Activated naive CD4-positive, alpha-beta T cell (primary cell): ENCODE results near the gene HID1.

Experiments used
- DNase-seq, 4 experiments: peaks; one replicate each; lab custom pipeline; 2025; lab: John Stamatoyannopoulos, UW

Gene HID1

DNA sequence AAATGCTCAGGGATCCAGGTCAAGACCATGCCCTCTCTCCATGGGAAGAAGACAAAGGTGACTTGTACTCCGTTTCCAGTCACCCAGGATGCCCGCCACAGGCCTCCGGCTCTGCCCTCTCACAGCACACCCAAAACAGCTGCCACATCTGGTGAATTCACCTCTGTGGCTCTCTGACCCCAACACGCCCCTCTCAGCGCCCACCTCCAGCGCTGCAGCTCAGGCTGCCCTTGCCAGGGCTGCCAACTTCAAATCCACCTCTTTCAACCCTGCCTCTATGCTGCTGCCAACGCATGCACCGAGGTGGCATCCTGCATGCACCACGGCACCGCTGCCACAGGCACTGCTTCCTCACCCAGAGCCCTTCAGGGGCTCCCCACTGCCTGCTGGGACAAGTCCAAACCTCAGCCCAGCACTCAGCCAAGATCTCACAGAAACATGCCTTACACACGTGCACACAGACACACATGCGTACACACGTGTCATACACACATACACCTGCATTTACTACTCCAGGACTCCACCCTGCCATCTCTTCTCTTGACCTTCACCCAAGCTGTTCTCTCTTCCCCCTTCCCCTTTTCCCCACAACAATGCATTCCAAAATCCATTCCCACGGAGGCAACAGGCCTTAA lies 7.5 kb downstream of the HID1 start:
- no peak for DNase-seq

DNA sequence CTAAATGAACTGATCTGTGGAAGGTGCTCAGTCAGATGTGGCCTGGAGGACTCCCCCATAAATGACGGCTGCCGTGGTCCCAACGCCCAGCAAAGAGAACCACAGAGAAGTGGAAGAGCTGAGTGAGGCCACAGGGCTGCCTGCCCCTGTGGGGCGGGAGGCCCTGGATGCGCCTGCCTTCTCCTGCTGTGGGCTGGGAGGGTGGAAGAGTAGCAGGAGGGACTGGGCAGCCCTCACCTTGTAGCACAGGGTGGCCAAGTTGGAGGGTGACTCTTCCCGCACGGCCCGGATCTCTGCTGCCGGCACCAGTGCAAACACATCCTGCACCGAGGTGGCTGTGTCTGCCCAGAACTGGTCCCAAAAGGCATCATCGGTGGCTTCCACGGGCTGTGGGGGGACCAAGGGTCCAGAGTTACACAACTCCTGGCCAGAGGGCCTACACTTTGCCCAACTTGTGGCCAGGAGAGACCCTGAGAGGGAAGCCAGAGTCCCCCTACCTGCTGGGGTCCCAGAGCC lies 8.3 kb downstream of the HID1 start:
- no peak for DNase-seq

DNA sequence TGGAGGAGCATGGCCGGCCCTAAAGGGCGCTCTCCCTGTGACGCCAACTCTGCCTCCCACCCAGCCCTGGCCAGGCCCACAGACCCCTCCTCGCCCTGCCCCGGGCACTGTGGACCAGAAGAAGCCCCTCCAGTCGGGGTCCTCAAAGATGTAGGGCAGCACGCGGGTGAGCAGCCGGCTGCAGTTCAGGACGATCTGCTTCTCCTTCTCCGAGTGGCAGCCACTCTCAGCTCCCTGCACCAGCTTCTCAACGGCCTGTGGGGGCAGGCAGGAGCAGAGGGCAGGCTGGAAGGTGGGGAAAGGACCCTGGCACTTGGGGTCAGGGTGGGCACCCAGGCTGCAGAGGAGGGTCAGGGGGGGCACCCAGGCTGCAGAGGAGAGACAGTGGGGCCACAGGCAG lies 8.9 kb downstream of the HID1 start:
- DNase-seq: no peak

DNA sequence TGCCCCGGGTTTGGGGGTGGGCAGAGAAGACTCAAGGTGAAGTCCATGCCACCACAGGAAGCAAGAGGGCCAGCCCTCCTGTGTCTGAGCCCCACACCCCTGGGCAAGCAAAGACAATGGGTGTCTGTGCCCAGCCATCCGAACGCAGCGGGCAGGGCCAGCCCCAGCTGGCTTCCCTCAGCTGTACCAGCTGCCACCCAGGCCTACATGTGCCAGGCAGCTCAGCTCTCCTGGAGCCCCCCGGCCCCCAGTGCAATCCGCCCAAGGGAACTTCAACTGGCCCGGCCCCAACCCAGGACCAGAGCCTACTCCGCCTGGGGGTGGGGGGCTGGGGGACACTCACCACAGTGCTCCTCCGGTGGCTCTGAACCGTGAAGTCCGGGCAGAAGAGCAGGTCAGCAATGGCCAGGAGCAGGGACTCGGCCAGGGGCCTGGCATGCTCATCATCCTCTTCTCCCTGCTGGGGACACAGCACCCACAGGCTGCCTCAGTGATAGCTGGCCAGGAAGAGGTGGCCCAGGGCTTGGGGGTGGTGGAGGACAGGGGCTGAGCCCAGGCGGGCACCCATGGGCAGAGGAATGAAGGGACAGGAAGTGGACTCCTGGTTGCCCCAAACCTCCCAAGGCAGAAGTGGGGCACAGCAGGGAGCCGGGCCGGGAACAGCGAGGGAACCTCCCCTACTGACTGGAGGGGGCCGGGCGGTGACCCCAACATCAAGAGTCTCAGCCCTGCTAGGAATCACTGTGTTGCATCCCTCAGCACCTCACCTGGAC lies 9.8 kb downstream of the HID1 start:
- DNase-seq: no peak

DNA sequence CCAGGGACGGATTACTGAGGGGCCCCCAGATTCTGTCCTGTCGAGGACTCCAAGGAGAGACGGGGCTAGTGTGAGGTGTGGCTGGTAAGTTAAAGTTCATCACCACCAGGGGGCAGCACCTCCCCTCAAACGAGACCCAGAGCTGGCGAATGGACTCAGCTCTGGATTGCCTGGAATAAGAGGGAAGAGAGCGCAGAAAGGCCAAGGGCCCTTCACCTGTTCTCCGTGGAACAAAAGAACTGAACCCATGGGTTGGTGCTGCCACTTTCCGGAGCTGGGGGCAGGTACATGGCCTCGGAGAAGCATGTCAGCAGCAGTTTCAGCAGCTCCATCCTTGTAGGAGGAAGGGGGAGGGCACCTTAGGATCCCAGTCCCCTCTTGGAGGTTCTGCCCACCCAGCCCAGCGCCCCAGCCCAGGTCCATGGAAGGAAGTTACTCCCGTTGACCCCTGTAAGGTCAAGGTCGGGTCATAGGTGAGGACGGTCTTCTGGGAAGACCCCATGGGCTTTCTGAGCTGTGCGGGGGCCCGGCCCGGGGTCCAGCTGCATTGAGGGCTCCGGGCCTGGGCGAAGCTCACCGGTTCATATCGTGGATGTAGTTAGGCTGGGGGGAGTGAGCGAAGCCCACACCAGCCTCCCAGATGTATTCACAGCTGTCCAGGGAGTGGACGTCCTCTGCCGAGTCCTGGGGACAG lies 10.8 kb downstream of the HID1 start:
- peak; percentile 59 to 83 (median 75) for DNase-seq

DNA sequence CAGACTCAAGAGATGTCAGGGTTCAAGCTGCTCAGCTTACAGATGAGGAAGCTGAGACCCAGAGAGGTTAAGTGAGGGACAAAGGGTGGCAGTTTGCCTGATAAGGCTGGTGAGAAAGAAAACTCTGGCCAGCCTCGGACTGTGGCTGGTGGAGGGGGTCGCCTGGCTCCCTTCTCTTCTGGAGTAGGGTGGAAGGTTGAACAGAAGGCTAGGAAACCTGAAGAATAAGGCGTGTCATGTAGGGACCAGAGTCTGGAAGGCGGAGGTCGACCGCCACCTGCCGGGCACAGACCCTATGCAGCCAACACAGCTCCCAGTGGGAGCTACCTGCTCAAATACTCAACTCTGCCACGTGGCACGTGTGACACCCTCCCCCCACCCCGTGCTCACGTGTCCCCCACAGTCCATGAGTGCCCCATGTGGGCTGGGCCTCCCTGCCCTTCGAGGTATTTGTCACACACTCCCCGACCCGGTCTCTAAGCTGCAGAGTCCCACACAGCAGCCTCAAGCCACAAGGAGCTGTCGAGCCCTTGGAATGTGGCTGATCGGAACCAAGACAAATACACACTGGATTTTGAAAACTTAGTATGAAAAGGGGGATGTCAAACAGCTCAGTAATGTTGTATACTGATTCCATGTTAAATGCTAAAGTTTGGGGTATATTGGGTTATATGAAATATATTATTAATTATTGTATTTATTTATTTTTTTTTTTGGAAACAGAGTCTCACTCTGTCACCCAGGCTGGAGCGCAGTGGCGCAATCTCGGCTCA lies 11.8 kb downstream of the HID1 start:
- DNase-seq: no peak

DNA sequence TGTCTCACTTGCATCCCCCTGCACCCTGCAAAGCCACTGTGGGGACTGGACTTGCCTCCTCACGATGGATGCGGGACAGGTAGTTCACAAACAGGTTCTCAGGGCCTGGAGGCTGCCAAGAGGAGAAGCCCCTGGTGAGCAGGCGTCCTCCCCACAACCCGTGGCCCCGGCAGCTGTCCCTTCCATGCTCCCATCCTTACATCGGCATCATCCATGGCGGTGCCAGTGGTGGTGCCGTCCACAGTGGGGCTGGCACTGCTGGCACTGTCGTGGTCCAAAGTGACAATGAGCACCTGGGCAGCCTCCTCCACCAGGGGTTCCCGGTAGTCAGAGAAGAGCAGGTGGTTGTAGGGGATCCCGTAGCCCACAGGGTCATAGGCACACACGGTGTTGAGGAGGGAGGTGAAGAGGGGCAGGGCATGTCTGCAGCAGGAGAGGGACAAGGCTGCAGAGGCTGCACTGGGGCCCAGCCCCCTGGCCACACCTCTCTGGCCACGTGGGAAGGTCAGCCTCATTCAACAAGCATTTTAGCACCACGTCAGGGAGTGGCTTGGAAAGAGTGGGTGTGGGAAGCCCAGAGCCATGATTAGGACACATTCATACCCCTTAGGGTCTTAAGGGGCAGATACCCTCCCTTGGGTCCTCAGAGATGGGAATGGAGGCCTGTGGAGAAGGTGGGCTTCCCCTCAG lies 12.6 kb downstream of the HID1 start:
- DNase-seq: no peak

DNA sequence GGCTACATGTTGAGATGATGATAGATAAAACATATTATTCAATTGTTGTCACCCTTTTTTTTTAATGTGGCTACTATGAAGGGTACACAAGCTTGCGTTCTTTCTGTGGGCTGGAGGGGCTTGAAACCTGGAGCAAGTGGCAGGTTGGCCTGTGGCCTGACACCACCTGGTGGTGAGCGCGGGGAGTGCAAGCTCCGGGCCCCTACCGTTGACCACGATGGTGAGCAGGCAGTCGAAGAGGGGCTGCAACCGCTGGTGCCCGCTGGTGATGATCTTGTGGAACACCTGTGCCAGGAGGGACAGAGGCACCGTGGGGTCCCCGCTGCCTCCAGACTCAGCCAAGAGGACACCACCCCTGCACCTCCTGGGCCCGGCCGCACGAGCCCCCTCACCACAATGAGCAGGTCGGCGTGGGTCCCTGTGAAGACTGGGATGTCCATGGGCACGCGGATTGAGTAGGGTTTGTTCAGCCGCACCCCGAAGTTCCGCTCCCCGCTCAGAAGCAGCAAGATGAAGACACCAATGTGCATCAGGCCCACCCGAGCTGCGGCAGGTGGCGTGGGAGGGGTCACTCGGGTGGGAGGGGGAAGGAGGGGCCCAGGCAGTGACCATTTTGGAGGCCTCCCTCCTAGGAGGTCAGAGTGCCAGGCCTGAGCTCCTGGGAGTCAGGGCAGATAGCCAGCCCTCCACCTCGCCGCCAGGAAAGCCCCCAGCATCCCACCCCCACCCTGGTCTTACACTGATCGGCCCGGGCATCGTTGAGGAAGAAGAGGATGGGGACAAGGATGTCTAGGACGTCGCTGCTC lies 14.4 kb downstream of the HID1 start:
- peak; percentile 54 to 86 (median 78) for DNase-seq

DNA sequence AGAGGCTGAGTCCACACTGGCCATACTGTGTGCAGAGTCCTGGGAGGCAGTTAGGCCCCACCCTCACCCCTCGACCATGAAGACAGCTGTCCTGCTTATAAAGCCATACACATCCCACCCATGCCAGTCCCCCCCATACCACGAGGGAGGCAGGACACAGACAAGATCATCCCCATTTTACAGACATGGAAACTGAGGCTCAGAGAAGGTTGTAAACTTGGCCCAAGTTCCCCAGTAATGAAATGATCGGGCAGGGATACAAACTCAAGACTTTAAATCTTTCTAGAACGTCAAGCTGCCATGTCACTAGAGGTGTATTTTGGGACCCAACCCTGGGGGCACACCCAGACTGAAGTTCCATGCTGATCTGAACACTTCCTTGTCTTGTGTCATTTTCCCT lies 16.5 kb downstream of the HID1 start:
- DNase-seq: no peak

DNA sequence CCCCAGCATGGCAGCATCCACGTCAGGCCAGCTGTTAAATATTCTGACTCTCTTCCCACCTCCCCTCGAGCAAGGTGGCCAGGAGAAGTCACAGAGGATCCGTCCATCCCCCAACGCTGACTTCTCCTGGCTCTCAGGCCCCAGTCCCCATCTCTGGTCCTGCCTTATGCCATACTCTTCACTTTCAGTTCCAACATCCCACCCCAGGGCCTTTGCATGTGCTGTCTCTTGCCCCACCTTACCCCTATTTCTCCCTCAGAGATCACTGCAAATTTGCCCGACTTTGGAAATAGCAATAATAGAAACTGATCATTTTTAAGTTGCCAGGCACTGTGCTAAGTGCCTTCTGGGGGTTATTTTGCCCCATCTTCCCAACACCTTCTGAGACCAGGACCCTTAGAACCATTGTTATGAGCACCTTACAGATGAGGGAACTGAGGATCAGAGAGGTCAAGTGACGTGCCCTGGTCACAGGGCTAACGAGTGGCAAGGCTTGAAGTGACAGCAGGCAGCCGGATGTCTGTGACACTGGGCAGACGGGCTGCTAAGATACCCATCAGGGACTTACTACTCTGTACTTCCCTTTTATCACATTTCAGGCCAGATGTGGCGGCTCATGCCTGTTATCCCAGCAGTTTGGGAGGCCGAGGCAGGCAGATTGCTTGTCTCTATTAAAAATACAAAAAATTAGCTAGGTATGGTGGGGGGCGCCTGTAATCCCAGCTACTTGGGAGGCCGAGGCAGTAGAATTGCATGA lies 17.7 kb downstream of the HID1 start:
- DNase-seq: no peak

DNA sequence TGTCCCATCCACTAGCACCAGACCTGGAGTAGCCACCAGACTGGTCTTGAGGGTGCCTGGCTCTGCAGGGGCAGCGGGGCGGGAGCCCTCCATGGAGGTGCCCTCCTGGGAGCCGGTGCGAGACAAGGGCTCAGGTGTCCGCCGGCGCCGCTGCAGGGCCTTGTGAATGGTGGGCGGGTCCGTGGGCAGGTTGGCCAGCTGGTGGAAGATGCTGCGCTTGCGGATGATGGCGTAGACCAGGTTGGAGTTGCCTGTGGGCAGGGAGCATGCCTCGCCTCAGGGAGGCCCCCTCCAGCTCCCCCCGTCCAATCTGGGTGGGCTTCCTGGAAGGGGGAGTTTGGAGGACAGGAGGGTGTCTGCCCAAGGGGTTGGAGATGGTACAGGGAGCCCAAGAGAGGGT lies 18.4 kb downstream of the HID1 start:
- no peak for DNase-seq

DNA sequence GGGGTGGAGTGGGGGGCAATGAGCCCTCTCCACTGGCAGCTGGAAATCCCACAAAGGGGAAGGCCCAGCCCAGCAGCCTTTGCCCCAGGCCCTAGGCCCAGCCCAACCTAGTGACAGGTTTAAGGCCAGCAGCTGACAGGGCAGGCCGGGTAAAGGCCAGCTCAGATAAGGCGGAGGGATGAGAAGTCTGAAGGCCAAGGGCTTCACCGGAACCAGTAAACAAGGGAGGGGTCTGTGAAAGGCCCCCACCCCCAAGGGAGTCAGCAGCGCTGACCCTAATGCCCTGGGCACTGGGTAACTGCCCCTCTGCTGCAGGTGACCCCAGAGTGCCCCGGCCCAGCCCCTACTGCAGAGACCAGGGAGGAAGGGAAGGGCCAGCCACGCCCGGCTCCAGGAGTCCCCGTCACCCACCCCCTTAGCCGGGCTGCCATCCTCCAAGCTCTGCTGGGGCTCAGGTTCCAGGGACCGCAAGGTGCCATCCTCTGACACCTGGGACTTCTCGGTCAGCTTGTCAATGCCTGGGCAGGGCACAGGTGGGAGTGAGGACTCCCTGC lies 19.3 kb downstream of the HID1 start:
- DNase-seq: no peak

DNA sequence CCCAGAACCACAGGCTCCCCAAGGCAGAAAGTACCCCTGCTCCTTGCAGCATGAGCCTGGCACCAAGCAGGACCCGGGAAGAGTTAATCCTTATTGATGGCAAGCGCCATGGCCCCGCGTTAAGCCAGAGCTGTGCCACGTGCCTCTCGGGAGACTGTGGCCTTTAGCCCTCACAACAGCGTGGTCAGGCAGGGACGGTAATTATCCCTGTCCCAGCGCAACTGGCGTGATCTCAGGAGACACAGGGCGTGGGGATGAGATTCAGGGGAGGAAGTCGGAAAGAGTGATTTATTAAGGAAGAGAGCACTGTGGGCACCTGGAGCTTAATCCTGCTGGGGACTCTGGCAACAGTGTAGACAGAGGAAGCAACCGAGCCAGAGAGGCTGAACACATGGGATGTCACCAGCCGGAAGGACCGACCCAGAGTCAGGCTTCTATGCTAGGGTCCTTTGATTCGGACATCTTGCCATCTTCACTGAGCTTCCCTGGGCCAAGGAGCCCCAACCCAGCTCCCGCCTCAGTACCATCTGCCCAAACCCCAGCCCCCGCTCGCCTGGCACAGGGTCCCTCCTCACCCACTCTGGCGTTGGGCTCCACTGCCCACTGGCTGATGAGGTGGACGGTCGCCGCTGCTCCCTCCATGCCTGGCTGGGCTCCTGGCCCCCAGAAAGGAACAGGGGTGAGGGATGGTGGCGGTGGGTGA lies 20.0 kb downstream of the HID1 start:
- no peak for DNase-seq

DNA sequence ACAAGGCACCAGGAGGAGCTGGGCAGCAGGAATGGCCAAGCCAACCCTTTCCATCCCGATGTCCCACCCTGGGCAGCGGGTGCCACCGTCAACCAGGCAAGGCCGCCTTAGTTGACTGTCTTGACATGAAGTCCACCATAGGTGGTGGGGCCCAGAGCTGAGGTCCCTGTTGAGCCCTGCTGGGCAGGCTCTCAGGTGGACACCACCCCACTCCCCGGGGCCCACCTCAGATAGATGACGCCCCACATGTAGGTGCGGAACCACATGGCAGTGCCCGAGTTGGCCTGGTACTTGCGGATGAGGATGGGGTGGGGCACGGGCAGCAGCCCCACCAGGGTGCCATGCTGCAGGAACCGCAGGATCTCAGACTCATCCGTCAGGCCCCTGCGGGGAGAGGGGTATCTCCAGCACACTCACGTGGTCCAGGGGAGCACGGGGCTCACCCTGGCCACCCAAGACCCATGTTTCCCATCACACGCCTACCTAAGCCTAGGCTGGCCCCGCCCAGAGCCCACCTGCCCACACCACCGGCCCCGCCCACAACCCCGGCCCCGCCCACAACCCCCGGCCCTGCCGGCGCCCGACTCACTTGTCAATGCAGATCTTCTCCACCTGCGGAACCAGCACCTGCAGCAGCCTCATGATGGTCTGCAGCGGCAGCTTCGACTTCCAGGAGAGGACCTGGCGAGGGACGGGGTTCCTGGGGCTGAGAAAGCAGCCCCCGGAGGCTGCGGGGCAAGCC lies 20.7 kb downstream of the HID1 start:
- no peak for DNase-seq

DNA sequence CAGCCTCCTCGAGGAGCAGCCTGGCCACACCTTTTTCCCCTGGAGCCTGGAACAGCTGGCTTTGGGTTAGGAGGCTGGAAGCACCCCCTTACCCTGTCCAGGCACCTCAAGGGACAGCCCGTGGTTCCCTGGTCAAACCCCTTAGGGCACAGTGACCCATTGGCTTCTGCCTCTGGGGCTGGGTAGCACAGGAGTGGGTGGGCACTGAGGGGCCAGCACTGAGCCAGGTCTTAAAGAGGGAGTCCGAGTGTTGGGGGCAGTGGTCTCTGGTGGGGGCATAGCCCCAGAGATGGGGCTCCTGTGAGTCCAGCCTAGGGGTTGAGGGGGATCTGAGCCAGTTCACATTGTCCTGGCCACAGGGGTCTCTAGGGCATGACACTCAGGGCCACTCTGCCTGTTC lies 21.5 kb downstream of the HID1 start:
- no peak for DNase-seq

DNA sequence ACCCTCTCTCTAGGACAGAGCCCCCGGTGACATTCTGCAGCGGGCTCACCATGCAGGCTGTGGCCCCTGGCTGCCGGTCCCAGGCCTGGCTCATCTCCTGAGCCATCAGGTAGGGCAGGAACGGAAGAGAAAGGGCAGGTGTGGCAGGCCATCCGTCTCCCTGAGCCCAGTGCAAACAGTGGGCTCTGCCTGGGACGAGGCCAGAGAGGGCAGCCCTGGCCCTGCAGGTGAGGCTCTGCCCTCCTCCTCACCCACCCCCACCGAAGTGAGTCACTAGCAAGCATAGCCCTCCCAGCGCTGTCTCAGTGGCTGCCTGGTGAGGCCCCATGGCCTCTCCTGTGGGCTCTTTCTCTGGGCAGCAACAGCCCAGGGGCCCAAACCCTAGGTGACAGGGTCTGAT lies 22.4 kb downstream of the HID1 start:
- no peak for DNase-seq

DNA sequence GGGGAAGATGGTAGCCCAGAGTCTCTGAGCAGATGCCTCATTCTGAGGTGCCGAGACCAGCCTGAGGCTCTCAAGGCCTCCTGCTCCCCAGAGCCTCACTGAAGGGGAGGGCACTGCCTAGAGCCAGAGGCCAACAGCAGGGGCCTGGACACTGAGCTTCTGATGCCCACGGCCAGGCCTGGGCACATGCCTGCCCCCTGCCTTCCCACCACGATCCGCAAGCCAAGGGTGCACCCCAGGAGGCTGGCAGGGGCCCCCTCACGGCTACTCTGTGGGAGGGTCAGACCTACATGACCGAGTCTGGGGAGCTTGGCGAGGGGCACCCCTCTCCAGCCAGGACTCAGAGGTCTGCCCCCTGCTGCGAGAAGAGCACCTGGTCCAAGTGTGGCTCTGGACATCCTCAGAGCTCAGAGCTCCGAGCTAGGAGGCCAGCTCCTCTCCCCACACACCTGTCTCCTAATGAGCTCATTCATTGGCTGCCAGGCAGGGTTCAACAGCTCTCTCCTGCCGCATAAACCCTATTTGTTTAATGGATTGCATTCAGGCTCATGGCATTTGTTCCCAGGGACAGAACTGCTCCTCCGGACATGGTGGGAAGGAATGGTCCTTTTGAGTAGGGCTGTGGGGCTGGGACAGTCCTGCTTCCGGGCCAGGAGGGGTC lies 23.0 kb downstream of the HID1 start:
- DNase-seq: no peak
